ENCODE results near the gene RORC. TPM values are rescaled to one million over a fixed set of nuclear protein-coding genes. Genes with fewer than 3 reads are reported as not detected.

Gene RORC
- total RNA-seq, 6 experiments from 2014 or later = not detected

DNA sequence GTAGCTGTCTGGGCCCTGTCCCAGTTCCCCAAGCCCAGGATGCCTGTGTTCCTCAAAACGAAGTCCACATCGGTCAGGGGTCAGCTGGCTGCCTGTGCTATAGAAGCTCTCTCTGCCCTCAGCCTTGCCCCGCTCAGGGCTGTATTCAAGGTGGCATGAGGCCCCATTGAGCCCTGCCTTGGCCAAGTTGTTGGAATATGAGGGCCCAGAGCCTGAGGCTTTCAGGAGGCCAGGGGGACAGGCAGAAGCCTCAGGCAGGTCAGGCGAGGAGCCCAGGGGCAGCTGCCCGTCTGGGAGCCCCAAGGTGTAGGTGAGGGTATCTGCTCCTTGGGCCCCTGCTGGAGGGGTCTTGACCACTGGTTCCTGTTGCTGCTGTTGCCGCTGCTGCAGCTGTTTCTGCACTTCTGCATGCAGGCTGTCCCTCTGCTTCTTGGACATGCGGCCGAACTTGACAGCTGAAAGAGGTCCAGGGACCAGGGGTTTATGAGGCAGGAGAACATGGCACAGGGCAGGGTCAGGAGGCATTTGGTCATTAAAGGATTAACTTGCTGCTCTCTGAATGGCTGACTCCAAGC lies 16.5 kb downstream of the RORC start:
- Mint-ChIP-seq H3K36me3 (ENCODE audit: low read depth) (no peaks in the 10 kb centered on the region), H3K27ac (no peak overlapping the region), H3K4me1 (ENCODE audit: low read depth) (no peaks in the 10 kb centered on the region; the same call in none of the 2 replicates), H3K9me3 (no peaks in the 10 kb centered on the region), H3K4me3 (no peak overlapping the region), H3K27me3 (ENCODE audit: insufficient read depth) (peaks cover 53% of the 10 kb centered on the region)
- TF ChIP-seq, protein P1, sequence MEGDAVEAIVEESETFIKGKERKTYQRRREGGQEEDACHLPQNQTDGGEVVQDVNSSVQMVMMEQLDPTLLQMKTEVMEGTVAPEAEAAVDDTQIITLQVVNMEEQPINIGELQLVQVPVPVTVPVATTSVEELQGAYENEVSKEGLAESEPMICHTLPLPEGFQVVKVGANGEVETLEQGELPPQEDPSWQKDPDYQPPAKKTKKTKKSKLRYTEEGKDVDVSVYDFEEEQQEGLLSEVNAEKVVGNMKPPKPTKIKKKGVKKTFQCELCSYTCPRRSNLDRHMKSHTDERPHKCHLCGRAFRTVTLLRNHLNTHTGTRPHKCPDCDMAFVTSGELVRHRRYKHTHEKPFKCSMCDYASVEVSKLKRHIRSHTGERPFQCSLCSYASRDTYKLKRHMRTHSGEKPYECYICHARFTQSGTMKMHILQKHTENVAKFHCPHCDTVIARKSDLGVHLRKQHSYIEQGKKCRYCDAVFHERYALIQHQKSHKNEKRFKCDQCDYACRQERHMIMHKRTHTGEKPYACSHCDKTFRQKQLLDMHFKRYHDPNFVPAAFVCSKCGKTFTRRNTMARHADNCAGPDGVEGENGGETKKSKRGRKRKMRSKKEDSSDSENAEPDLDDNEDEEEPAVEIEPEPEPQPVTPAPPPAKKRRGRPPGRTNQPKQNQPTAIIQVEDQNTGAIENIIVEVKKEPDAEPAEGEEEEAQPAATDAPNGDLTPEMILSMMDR (IDR thresholded peaks at IDR 0.05) = no peak
- no peak for DNase-seq

DNA sequence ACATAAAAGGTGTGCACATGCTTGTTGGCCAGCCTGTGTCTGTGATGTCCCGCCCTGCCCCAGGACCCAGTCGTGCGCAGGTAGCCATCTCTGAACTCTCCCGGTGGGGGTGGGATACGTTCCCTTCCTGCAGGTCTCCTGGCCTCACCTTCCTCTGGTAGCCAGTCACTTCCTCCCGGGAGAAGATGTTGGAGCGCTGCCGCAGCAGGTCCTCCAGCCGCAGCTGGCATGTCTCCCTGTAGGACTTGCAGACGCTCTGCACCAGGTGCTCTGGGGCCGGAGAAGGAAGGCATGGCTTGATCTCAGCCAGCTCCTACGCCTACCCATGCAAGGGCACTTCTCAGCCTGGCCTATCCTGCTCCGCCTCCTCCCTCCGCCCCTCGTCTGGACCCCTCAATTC lies 17.2 kb downstream of the RORC start:
- Mint-ChIP-seq H3K36me3 (ENCODE audit: low read depth) (no peaks in the 10 kb centered on the region), H3K4me3 (no peak overlapping the region), H3K27ac (no peak overlapping the region), H3K9me3 (no peaks in the 10 kb centered on the region), H3K27me3 (ENCODE audit: insufficient read depth) (peaks cover 53% of the 10 kb centered on the region), H3K4me1 (ENCODE audit: low read depth) (no peaks in the 10 kb centered on the region; the same call in 1 of the 2 replicates)
- TF ChIP-seq, protein P1 (IDR thresholded peaks at IDR 0.05) = no peak
- no peak for DNase-seq

DNA sequence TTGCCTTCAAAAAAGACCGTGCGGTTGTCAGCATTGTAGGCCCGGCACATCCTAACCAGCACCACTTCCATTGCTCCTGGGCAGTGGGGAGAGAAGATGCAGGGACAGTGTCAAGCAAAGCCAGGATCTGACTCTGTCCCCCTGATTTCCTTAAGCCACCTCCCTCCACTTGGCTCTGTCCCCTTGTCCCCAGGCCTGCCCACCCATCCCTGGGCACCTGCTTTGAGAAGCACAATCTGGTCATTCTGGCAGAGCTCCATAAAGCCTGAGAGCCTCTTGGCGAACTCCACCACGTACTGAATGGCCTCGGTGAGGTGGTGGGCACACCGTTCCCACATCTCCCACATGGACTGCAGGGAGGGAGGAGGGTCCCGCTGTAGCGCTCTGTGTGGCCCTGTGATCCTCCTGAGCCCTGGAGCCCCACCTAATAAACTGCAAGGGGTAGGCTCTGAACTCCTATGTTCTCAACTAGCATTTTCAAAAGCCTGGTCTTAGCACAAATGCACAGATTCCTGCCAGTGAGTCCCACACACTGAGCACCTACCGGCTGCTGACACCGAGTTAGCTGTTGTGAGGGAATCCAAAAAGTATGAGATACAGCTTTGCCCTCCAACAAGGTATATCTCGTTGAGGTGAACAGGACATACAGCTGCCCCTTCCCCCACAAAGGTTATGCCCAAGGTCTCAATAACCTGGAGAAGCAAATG lies 18.2 kb downstream of the RORC start:
- TF ChIP-seq, protein P1 (IDR thresholded peaks at IDR 0.05) = no peak
- Mint-ChIP-seq H3K4me3 (no peak overlapping the region), H3K36me3 (ENCODE audit: low read depth) (no peaks in the 10 kb centered on the region), H3K27ac (no peak overlapping the region), H3K4me1 (ENCODE audit: low read depth) (no peaks in the 10 kb centered on the region; the same call in 1 of the 2 replicates), H3K9me3 (no peaks in the 10 kb centered on the region), H3K27me3 (ENCODE audit: insufficient read depth) (peaks cover 51% of the 10 kb centered on the region)
- no peak for DNase-seq

DNA sequence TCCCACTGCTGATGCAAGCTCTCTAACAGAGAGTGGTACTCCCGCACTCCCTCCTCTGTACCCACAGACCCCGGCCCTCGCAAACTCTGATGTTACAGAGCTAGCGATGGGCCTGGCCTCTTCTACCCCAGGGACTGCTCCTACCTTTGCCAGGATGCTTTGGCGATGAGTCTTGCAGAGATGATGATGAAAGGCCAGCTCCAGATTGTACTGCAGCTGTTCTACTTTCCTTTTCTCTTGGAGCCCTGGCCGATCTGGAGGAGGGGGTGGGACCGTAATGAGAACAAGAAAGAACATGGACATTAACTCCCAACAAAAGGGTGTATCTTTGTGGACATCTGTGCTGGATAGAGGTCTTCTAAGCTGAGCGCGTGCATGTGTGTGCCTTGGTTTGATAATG lies 20.4 kb downstream of the RORC start:
- no peak for DNase-seq
- Mint-ChIP-seq H3K9me3 (no peaks in the 10 kb centered on the region), H3K36me3 (ENCODE audit: low read depth) (no peaks in the 10 kb centered on the region), H3K27ac (no peak overlapping the region), H3K4me1 (ENCODE audit: low read depth) (no peaks in the 10 kb centered on the region; the same call in 1 of the 2 replicates), H3K4me3 (no peak overlapping the region; the same call in 1 of the 2 replicates), H3K27me3 (ENCODE audit: insufficient read depth) (peaks cover 51% of the 10 kb centered on the region)
- TF ChIP-seq, protein P1 (IDR thresholded peaks at IDR 0.05) = no peak

DNA sequence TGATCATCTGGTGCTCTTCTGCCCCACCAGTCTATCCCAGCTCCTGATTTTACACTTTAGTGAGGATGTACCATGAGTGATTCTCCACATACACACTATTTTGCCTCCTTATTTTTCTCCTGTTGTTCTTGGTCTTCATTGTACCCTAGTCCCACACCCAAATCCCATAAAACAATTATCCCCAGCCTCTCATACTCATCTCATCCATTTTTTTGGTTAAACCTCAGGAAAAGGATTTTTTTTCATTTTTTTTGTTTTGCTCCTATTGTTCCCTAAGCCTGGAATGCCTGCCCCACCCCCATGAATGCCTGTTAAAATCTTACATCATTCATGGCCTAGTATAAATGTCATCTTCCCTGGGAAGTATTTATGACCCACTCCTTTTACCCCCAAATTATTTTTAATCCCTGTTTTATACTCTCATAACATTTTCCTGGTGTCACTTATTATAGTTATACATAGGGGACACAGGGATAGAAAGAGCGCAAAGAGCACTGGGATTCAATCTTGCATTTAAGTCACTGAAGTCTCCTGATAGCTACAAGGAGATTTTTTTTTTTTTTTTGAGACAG lies 21.5 kb downstream of the RORC start:
- no peaks in the 10 kb centered on the region for H3K9me3 Mint-ChIP-seq
- no peak overlapping the region for H3K4me3 Mint-ChIP-seq
- no peak for DNase-seq
- TF ChIP-seq, protein P1 (IDR thresholded peaks at IDR 0.05) = no peak
- H3K4me1 Mint-ChIP-seq (ENCODE audit: low read depth) = no peaks in the 10 kb centered on the region; the same call in 1 of the 2 replicates
- peaks cover 56% of the 10 kb centered on the region for H3K27me3 Mint-ChIP-seq (ENCODE audit: insufficient read depth)
- H3K27ac Mint-ChIP-seq = no peak overlapping the region
- no peaks in the 10 kb centered on the region for H3K36me3 Mint-ChIP-seq (ENCODE audit: low read depth)
